Activated CD4-positive, alpha-beta T cell treated with anti-CD3 and anti-CD28 coated beads, Interleukin-2, amount 50 U/mL, for 16 hours (primary cell): ENCODE measurements around the gene C1QC.

Source experiments
- DNase-seq: peaks from one replicate; pipeline ENCODE4 v3.0.0-alpha.2; 2020

Gene C1QC

GRCh38 chr1:22681556-22682276, 38.3 kb downstream of the C1QC start:
- no peak for DNase-seq

GRCh38 chr1:22683547-22683946, 40.1 kb downstream of the C1QC start:
- DNase-seq, result no peak

GRCh38 chr1:22685591-22686059, 42.2 kb downstream of the C1QC start:
- DNase-seq, result no peak

- DNase-seq, result no peak
Measured at GRCh38 chr1:22687191-22687590, 43.8 kb downstream of the C1QC start.

- DNase-seq, result no peak
Measured at GRCh38 chr1:22688466-22688865, 45.0 kb downstream of the C1QC start.

GRCh38 chr1:22689505-22689904, 46.1 kb downstream of the C1QC start:
- DNase-seq, result no peak

- no peak for DNase-seq
Measured at GRCh38 chr1:22691031-22691753, 47.8 kb downstream of the C1QC start.

DNA sequence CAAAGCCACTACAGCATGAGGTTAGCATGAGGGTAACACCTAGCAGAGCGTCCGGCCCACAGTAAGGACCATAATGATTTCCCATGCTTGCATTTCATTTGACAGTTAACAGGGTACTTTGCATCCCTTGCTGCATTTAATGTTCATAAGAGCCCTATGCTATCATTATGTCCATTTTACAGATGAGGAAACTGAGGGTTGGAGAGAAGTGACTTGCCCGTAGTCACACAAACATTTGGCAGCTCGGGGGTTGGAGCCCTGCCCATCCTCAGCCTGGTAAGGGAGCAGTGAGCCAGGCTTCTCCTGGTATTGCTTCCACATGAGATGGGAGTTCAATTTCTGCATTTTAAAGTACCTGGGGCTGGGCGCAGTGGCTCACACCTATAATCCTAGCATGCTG, 50.7 kb downstream of the C1QC start:
- DNase-seq, result no peak

- no peak for DNase-seq
Measured at GRCh38 chr1:22696610-22697009, 53.2 kb downstream of the C1QC start.
